Liver (tissue), 9 donors: ENCODE measurements around the gene HOXB5. TPM values are rescaled to one million over a fixed set of nuclear protein-coding genes. Genes with fewer than 3 reads are reported as not detected.

Experiments used
- DNase-seq: peaks from one replicate; pipeline ENCODE4 v3.0.0-alpha.2; 2017; ENCODE audit warnings: low spot score
- H3K27ac ChIP-seq, 2 donors: one replicate each; pipeline ENCODE4 v1.7.0; 2013; ENCODE audit warnings: inconsistent platforms in 2 of 2, low read length in 2 of 2, control low read depth in 1 of 2, low read depth in 1 of 2, mild to moderate bottlenecking in 1 of 2
- H3K27me3 ChIP-seq, 4 donors: one replicate each; pipeline versions ENCODE4 v1.6.1 to v1.7.0; 2013; ENCODE audit warnings: low read length in 3 of 4, inconsistent platforms in 1 of 4, mild to moderate bottlenecking in 1 of 4, moderate library complexity in 1 of 4; ENCODE audit not compliant: control insufficient read depth in 4 of 4, insufficient read depth in 4 of 4
- H3K36me3 ChIP-seq, 4 donors: one replicate each; pipeline versions ENCODE4 v1.6.1 to v1.7.0; 2013; ENCODE audit warnings: low read length in 3 of 4, mild to moderate bottlenecking in 3 of 4, low read depth in 1 of 4, moderate library complexity in 1 of 4; ENCODE audit not compliant: control insufficient read depth in 4 of 4, insufficient read depth in 3 of 4
- H3K4me1 ChIP-seq, 4 donors: one replicate each; pipeline versions ENCODE4 v1.6.1 to v1.7.0; 2013; ENCODE audit warnings: low read length in 3 of 4, mild to moderate bottlenecking in 3 of 4, moderate library complexity in 1 of 4; ENCODE audit not compliant: control insufficient read depth in 4 of 4, insufficient read depth in 4 of 4
- H3K4me3 ChIP-seq, 3 donors: one replicate each; pipeline versions ENCODE4 v1.6.1 to v1.7.0; 2013; ENCODE audit warnings: low read length in 3 of 3, control low read depth in 1 of 3, low read depth in 1 of 3, mild to moderate bottlenecking in 1 of 3
- H3K9ac ChIP-seq, 2 donors: one replicate each; pipeline ENCODE4 v1.7.0; 2013; ENCODE audit warnings: low read length in 2 of 2, mild to moderate bottlenecking in 2 of 2, moderate library complexity in 2 of 2, control low read depth in 1 of 2, low read depth in 1 of 2
- H3K9me3 ChIP-seq, 4 donors: one replicate each; pipeline versions ENCODE4 v1.6.1 to v1.7.0; 2013; ENCODE audit warnings: low read length in 3 of 4; ENCODE audit not compliant: control insufficient read depth in 4 of 4
- FOXA1 ChIP-seq: IDR thresholded peaks from 2 replicates; pipeline ENCODE4 v1.6.1; 2016; ENCODE audit warnings: antibody characterized with exemption
- GABPA ChIP-seq, 2 donors: IDR thresholded peaks in 1 of 2; conservative IDR thresholded peaks in 1 of 2; 2 replicates each; pipeline ENCODE4 v1.6.1; 2016; ENCODE audit warnings: antibody characterized with exemption in 2 of 2, mild to moderate bottlenecking in 1 of 2, moderate library complexity in 1 of 2
- HNF4A ChIP-seq, 2 donors: conservative IDR thresholded peaks; 2 replicates each; pipeline ENCODE4 v1.6.1; 2016; ENCODE audit warnings: antibody characterized with exemption in 2 of 2, mild to moderate bottlenecking in 2 of 2
- NR2F2 ChIP-seq: IDR thresholded peaks from 2 replicates; pipeline ENCODE4 v1.6.1; 2016; ENCODE audit warnings: antibody characterized with exemption
- RXRA ChIP-seq, 2 donors: IDR thresholded peaks; 2 replicates each; pipeline ENCODE4 v1.6.1; 2017 to 2018; ENCODE audit warnings: antibody characterized with exemption in 2 of 2, mild to moderate bottlenecking in 1 of 2
- TAF1 ChIP-seq: conservative IDR thresholded peaks from 2 replicates; pipeline ENCODE4 v1.6.1; 2016; ENCODE audit warnings: antibody characterized with exemption, mild to moderate bottlenecking
- YY1 ChIP-seq: IDR thresholded peaks from 2 replicates; pipeline ENCODE4 v1.6.1; 2016; ENCODE audit warnings: antibody characterized with exemption, mild to moderate bottlenecking
- WGBS: extraction: QIAGEN DNeasy Blood & Tissue Kit; methylation state at CpG from one replicate; pipeline ENCODE4 v1.1.7; 2013; 5-methylcytosine and 5-hydroxymethylcytosine counted together
- polyA plus RNA-seq, 2 donors: library from polyadenylated mRNA; stranded (reverse) in 1 of 2; unstranded in 1 of 2; fragments of 200-250 nt in 1 of 2; fragments of >200 nt in 1 of 2; fragmentation: Nextera tagmentation in 1 of 2; extraction: Ambion mirVana in 1 of 2; gene quantifications; one replicate each; pipeline versions ENCODE4 v1.2.1 to v1.2.3, GENCODE V29; 2013 to 2015
- total RNA-seq, 2 donors: library from RNA; depleted of rRNA; stranded (reverse); fragments of >200 nt; gene quantifications; one replicate each; pipeline ENCODE4 v1.2.3, GENCODE V29; 2014
- TF ChIP-seq, protein P1 (sequence below): IDR thresholded peaks from 2 replicates; pipeline ENCODE4 v1.6.1; 2016; ENCODE audit warnings: antibody characterized with exemption, mild to moderate bottlenecking
- TF ChIP-seq, protein P2 (sequence below): IDR thresholded peaks from 2 replicates; pipeline ENCODE4 v1.6.1; 2016; ENCODE audit warnings: antibody characterized with exemption
- TF ChIP-seq, protein P3 (sequence below): fragments of 150-350 bp; IDR thresholded peaks from 2 replicates; pipeline ENCODE4 v1.5.1; 2017; ENCODE audit warnings: improper control_type of control experiment, low read depth, low read length; ENCODE audit not compliant: missing input control
- TF ChIP-seq, protein P4 (sequence below): IDR thresholded peaks from 2 replicates; pipeline ENCODE4 v1.6.1; 2016; ENCODE audit warnings: antibody characterized with exemption
- donor health status: healthy.
- donor health status: healthy.
- donor health status: healthy.
- donor health status: healthy.
- donor health status: healthy.

HOXB5 gene
- total and polyA plus RNA-seq, 4 donors, result 0.08 to 0.38 (median 0.36) TPM; not detected in 1

DNA sequence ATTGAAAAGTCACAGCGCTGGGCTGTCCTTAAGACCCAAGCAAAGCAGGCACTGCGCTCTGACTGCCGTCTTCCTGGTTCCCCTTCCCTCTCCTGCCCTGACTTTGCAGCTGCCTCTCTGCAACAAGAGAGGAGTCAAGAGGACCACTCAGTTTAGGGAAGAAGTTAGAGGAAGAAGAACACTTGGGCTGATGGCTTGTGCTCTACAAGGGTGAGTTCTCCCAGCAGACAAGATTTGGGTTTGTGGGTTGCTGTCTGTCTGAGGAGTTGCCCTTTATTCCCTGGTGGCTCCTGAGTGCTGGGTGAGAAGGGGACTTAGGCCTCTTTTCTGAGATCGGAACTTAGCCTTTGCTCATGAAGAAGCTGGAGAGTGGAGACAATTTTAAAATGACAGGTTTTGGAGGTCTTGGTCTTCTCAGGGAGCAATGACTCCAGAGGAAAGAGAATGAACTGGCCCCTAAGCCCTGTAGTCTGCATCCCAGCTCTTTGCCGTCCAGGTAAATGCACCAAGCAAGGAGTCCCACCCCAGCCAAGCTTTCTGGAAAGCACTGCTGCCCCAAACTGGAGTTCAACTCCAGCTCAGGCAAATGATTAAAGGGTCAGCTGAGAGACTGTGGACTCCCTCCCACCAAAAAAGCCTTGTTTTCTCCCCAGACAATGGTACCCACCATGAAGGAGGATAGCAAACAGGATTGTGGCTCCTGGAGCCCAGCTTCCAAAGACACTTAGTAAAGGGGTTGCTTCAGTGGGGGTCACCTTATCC, 35.3 kb upstream of the HOXB5 start (continued):
- TF ChIP-seq, protein P1, sequence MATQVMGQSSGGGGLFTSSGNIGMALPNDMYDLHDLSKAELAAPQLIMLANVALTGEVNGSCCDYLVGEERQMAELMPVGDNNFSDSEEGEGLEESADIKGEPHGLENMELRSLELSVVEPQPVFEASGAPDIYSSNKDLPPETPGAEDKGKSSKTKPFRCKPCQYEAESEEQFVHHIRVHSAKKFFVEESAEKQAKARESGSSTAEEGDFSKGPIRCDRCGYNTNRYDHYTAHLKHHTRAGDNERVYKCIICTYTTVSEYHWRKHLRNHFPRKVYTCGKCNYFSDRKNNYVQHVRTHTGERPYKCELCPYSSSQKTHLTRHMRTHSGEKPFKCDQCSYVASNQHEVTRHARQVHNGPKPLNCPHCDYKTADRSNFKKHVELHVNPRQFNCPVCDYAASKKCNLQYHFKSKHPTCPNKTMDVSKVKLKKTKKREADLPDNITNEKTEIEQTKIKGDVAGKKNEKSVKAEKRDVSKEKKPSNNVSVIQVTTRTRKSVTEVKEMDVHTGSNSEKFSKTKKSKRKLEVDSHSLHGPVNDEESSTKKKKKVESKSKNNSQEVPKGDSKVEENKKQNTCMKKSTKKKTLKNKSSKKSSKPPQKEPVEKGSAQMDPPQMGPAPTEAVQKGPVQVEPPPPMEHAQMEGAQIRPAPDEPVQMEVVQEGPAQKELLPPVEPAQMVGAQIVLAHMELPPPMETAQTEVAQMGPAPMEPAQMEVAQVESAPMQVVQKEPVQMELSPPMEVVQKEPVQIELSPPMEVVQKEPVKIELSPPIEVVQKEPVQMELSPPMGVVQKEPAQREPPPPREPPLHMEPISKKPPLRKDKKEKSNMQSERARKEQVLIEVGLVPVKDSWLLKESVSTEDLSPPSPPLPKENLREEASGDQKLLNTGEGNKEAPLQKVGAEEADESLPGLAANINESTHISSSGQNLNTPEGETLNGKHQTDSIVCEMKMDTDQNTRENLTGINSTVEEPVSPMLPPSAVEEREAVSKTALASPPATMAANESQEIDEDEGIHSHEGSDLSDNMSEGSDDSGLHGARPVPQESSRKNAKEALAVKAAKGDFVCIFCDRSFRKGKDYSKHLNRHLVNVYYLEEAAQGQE, result no peak

DNA sequence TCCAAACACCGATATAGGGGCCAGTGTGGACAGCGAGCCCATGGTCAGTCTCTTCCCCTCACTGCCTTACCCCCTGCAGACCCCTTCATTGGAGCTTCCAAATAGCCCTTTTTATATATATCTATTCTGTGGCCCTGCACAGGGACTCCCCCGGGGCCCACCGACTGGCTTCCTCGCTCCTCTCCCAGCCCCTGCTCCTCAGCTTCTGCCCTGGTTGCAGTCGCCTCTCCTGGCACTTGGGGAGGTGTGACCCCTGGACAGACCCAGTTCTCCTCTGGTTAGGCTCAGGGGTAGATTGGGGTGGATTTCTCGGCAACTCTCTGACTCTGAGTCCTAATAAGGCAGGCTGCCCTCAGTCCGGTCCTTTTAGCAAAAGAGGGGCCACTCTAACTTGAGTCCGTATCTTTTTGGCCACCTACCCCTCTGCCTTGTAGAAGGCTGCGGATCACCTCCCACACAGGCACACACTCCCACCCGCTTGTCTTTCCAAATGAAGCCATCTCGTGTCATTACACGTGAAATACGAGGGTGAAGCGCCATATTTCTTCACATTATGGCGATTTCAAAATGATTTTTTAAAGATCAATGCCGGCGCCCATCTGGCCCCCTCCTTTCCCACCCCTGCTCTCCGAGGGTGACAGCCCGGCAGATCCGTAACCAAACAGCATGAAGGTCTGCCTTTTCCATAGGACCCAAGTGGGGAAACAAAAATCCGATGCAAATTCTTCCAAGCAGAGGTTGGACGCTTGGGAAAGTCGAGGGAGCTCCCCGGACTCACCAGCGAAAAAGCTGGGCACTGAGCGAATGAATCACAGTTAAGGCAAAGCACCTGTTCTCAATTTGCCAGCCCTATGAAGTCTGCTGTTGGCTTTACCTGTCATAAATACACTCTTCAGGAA, 34.3 kb upstream of the HOXB5 start:
- Histone ChIP-seq H3K9me3 (no peaks in the 10 kb centered on the region), H3K9ac (no peak overlapping the region), H3K36me3 (no peaks in the 10 kb centered on the region), H3K4me1 (peaks cover 7 to 14% (median 13%) of the 10 kb centered on the region in 4 donors), H3K4me3 (no peak overlapping the region), H3K27ac (no peak overlapping the region), H3K27me3 (peaks cover 6 to 58% (median 41%) of the 10 kb centered on the region in 4 donors)
- DNase-seq, result no peak
- no peak for TF ChIP-seq RXRA (IDR thresholded peaks at IDR 0.05)
- TF ChIP-seq YY1, result no peak
- no peak for TF ChIP-seq HNF4A (conservative IDR thresholded peaks at IDR 0.05)
- TF ChIP-seq NR2F2, result no peak
- WGBS, result 24% methylated on average over 27 of the region's 27 CpGs

DNA sequence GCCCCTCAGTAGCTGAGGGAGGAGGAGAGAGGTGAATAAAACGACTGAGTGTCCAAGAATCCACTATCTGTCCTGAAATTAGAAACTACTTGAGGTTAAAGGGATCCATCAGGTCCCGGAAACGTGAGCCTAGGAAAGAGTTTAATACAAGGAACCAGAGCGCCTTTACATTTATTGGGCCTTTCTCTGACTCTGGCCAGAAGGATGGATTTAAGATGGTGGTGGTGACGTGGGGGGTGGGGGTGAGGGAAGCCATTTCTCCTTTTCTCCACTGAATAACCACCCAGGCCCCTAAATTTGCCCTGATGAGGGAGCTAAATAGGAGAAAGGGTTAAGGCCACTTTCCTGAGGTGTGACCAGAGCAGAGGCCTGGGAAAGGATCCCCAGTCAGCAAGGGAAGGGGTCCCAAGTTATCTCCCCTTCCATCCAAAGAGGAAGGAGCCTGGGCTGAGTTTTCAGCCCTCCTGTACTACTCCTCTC, 33.6 kb upstream of the HOXB5 start:
- 18% methylated on average over 5 of the region's 5 CpGs for WGBS
- H3K9ac ChIP-seq, result no peak overlapping the region
- H3K4me3 ChIP-seq, result no peak overlapping the region
- DNase-seq, result no peak
- H3K4me1 ChIP-seq, result peaks cover 7 to 14% (median 13%) of the 10 kb centered on the region in 4 donors
- peaks cover 4 to 54% (median 41%) of the 10 kb centered on the region in 4 donors for H3K27me3 ChIP-seq
- H3K9me3 ChIP-seq, result no peaks in the 10 kb centered on the region
- H3K27ac ChIP-seq, result no peak overlapping the region
- TF ChIP-seq TAF1 (no peak), YY1 (no peak), NR2F2 (no peak), FOXA1 (no peak), GABPA (IDR thresholded peaks at IDR 0.05 in 1 of 2, conservative IDR thresholded peaks at IDR 0.05 in 1 of 2) (no peak)
- TF ChIP-seq, protein P2, sequence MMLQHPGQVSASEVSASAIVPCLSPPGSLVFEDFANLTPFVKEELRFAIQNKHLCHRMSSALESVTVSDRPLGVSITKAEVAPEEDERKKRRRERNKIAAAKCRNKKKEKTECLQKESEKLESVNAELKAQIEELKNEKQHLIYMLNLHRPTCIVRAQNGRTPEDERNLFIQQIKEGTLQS, result no peak
- TF ChIP-seq, protein P3, sequence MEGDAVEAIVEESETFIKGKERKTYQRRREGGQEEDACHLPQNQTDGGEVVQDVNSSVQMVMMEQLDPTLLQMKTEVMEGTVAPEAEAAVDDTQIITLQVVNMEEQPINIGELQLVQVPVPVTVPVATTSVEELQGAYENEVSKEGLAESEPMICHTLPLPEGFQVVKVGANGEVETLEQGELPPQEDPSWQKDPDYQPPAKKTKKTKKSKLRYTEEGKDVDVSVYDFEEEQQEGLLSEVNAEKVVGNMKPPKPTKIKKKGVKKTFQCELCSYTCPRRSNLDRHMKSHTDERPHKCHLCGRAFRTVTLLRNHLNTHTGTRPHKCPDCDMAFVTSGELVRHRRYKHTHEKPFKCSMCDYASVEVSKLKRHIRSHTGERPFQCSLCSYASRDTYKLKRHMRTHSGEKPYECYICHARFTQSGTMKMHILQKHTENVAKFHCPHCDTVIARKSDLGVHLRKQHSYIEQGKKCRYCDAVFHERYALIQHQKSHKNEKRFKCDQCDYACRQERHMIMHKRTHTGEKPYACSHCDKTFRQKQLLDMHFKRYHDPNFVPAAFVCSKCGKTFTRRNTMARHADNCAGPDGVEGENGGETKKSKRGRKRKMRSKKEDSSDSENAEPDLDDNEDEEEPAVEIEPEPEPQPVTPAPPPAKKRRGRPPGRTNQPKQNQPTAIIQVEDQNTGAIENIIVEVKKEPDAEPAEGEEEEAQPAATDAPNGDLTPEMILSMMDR, result no peak
- TF ChIP-seq, protein P4, sequence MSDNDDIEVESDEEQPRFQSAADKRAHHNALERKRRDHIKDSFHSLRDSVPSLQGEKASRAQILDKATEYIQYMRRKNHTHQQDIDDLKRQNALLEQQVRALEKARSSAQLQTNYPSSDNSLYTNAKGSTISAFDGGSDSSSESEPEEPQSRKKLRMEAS, result no peak
- no peaks in the 10 kb centered on the region for H3K36me3 ChIP-seq
